Measurements from ENCODE around the gene AFAP1L2. TPM values are rescaled to one million over a fixed set of nuclear protein-coding genes. Genes with fewer than 3 reads are reported as not detected.

AFAP1L2 gene
- total RNA-seq, 1 experiment from 2014 or later = 170 TPM

DNA sequence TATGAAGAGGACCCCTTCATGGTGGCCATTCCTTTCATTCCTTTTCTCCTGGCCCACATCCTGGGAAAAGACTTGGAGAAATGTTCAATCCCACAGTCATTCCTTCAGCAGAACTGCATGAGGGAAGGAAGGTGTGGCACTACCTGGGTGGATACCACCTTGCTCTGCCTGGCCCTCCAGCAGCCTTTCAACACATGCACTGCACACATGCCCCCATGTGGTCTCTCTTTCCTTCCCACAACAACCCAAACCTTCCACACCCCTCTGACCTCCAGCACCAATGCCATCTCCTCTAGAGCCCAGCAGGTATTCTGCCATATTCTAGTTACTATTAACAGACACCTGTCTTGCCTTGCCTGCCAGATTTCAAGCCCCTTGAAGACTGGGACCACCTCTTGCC, 40.5 kb upstream of the AFAP1L2 start:
- DNase-seq (ENCODE audit: low read depth, low spot score) (no peak), ATAC-seq (peak; percentile 64)
- no peak overlapping the region for H3K27ac ChIP-seq (ENCODE audit: low read length)
- H3K4me3 ChIP-seq (ENCODE audit: low read depth in 2 of 2, low read length in 2 of 2) = no peak overlapping the region
- no TSS peak for BruUV-seq (replicated peaks)
- H3K36me3 ChIP-seq (ENCODE audit: control insufficient read depth, insufficient read depth, low read length) = peaks cover 43% of the 10 kb centered on the region
- ChIA-PET CTCF (no interaction called here), POLR2A (no interaction called here)
- intact Hi-C loops (cut with micrococcal nuclease; ENCODE audit: unreplicated experiment) (no loop called here), in situ Hi-C loops (cut with HindIII; ENCODE audit: low pct_unique_long_range_greater_than_20kb, low sequenced_read_pairs) (no loop called here)
- TF ChIP-seq, protein P1, sequence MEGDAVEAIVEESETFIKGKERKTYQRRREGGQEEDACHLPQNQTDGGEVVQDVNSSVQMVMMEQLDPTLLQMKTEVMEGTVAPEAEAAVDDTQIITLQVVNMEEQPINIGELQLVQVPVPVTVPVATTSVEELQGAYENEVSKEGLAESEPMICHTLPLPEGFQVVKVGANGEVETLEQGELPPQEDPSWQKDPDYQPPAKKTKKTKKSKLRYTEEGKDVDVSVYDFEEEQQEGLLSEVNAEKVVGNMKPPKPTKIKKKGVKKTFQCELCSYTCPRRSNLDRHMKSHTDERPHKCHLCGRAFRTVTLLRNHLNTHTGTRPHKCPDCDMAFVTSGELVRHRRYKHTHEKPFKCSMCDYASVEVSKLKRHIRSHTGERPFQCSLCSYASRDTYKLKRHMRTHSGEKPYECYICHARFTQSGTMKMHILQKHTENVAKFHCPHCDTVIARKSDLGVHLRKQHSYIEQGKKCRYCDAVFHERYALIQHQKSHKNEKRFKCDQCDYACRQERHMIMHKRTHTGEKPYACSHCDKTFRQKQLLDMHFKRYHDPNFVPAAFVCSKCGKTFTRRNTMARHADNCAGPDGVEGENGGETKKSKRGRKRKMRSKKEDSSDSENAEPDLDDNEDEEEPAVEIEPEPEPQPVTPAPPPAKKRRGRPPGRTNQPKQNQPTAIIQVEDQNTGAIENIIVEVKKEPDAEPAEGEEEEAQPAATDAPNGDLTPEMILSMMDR (IDR thresholded peaks at IDR 0.05) = no peak
- no peak for TF ChIP-seq TCF7L2 (IDR thresholded peaks at IDR 0.05; ENCODE audit: low read depth, low read length)
- TF ChIP-seq, protein P2, sequence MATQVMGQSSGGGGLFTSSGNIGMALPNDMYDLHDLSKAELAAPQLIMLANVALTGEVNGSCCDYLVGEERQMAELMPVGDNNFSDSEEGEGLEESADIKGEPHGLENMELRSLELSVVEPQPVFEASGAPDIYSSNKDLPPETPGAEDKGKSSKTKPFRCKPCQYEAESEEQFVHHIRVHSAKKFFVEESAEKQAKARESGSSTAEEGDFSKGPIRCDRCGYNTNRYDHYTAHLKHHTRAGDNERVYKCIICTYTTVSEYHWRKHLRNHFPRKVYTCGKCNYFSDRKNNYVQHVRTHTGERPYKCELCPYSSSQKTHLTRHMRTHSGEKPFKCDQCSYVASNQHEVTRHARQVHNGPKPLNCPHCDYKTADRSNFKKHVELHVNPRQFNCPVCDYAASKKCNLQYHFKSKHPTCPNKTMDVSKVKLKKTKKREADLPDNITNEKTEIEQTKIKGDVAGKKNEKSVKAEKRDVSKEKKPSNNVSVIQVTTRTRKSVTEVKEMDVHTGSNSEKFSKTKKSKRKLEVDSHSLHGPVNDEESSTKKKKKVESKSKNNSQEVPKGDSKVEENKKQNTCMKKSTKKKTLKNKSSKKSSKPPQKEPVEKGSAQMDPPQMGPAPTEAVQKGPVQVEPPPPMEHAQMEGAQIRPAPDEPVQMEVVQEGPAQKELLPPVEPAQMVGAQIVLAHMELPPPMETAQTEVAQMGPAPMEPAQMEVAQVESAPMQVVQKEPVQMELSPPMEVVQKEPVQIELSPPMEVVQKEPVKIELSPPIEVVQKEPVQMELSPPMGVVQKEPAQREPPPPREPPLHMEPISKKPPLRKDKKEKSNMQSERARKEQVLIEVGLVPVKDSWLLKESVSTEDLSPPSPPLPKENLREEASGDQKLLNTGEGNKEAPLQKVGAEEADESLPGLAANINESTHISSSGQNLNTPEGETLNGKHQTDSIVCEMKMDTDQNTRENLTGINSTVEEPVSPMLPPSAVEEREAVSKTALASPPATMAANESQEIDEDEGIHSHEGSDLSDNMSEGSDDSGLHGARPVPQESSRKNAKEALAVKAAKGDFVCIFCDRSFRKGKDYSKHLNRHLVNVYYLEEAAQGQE (IDR thresholded peaks at IDR 0.05; ENCODE audit: insufficient read depth in 1 of 2, low read depth in 2 of 2, low read length in 1 of 2) = no peak
- no peak for TF ChIP-seq POLR2AphosphoS5 (IDR thresholded peaks at IDR 0.05; ENCODE audit: low read depth, low read length)
- no peak for TF ChIP-seq SIN3A (IDR thresholded peaks at IDR 0.05; ENCODE audit: borderline replicate concordance, insufficient read depth, low read depth, low read length)
- H3K4me1 ChIP-seq (ENCODE audit: control insufficient read depth, insufficient read depth, low read length) = 0 out of 2 replicates have a peak, but pooled peaks cover 3% of the 10 kb centered on the region
- H3K27me3 ChIP-seq (ENCODE audit: control insufficient read depth, insufficient read depth, low read length) = no peaks in the 10 kb centered on the region
- no peaks in the 10 kb centered on the region for H3K9me3 ChIP-seq (ENCODE audit: control insufficient read depth, insufficient read depth, low read depth, low read length)

DNA sequence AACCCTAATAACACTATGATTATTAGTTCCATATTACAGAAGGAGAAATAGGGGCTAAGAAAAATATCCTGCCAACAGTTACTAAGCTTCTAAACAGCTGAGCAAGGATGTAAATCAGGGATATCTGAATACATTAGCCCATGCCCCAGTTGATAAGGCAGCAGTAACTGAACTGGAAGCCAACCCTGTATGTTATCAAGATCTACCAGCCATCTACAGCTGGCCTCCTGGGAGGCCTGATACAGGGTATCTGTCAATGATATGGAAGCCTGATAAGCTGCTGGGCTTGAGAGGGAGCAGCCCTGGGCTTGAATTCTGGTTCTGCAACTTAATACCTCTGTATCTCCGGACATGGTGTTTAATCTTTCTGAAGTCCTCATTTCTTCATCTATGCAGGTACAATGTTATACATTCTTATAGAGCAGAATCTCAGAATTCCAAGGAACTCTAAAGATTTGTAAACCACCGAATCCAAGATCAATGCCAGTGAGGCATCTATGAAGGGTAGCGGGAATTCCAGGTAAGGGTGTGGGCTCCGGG, 37.9 kb upstream of the AFAP1L2 start:
- BruUV-seq (replicated peaks) = no TSS peak
- H3K27ac ChIP-seq (ENCODE audit: low read length) = no peak overlapping the region
- POLR2A ChIA-PET = interaction anchor here (0.5 kb wide), 1 partner anchor 244 kb away, joined by 9 read pairs; no protein-coding TSS in a partner anchor
- no peak overlapping the region for H3K4me3 ChIP-seq (ENCODE audit: low read depth in 2 of 2, low read length in 2 of 2)
- peaks cover 37% of the 10 kb centered on the region for H3K36me3 ChIP-seq (ENCODE audit: control insufficient read depth, insufficient read depth, low read length)
- H3K27me3 ChIP-seq (ENCODE audit: control insufficient read depth, insufficient read depth, low read length) = no peaks in the 10 kb centered on the region
- DNase-seq (ENCODE audit: low read depth, low spot score) (no peak), ATAC-seq (no peak)
- CTCF ChIA-PET = no interaction called here
- in situ Hi-C loops (cut with HindIII; ENCODE audit: low pct_unique_long_range_greater_than_20kb, low sequenced_read_pairs) = no loop called here
- H3K9me3 ChIP-seq (ENCODE audit: control insufficient read depth, insufficient read depth, low read depth, low read length) = no peaks in the 10 kb centered on the region
- TF ChIP-seq SIN3A (IDR thresholded peaks at IDR 0.05; ENCODE audit: borderline replicate concordance, insufficient read depth, low read depth, low read length) (no peak), TCF7L2 (IDR thresholded peaks at IDR 0.05; ENCODE audit: low read depth, low read length) (no peak), POLR2AphosphoS5 (IDR thresholded peaks at IDR 0.05; ENCODE audit: low read depth, low read length) (no peak)
- TF ChIP-seq, protein P2 (IDR thresholded peaks at IDR 0.05; ENCODE audit: insufficient read depth in 1 of 2, low read depth in 2 of 2, low read length in 1 of 2) = no peak
- TF ChIP-seq, protein P1 (IDR thresholded peaks at IDR 0.05) = no peak
- intact Hi-C loops (cut with micrococcal nuclease; ENCODE audit: unreplicated experiment) = no loop called here
- 0 out of 2 replicates have a peak, but pooled peaks cover 3% of the 10 kb centered on the region for H3K4me1 ChIP-seq (ENCODE audit: control insufficient read depth, insufficient read depth, low read length)

Data from Panc1 (cell line).